Astrocyte of the spinal cord (primary cell): ENCODE measurements around the gene MRPL9.
"Not testable (repeated sequence)": the region's sequence is repeated elsewhere in the genome, so short reads cannot be mapped to it uniquely, and the experiment has no call there.

Source experiments
- DNase-seq: peaks from one replicate; pipeline ENCODE4 v3.0.0; 2011; ENCODE audit warnings: low read depth, low spot score
- H3K4me3 ChIP-seq: 2 replicates; pipeline ENCODE4 v1.5.1; 2011; ENCODE audit warnings: low read depth, mild to moderate bottlenecking, low read length, moderate library complexity
- CTCF ChIP-seq: IDR thresholded peaks from 2 replicates; pipeline ENCODE4 v1.5.1; 2012; ENCODE audit warnings: low read depth, mild to moderate bottlenecking, low read length, inconsistent platforms
- in situ Hi-C: cut with HindIII; loops from 2 replicates; pipeline ENCODE4 v1.10.0; 2017; ENCODE audit warnings: low sequenced_read_pairs

Gene MRPL9

DNA sequence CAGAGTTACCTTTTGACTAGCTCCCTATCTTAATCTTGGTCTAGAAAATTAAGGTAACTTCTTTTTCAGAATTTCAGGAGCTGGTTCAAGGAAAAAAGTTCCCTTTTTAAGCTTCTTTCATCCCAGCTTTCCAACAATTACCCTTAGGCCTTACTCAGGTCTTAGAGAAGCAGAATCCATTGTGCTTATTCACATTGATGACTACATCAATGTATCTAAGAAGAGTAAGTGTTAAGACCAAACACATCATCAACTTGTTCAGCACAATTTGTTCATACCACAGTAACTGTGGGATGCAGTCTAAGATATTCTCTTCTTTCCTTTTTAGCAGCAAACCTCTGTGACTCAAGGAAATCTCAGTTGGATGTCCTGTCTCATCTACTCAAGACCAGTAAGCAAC lies 4.1 kb downstream of the MRPL9 start:
- DNase-seq = no peak
- TF ChIP-seq CTCF = no peak
- in situ Hi-C loops = no loop called here
- no peak overlapping the region for H3K4me3 ChIP-seq

DNA sequence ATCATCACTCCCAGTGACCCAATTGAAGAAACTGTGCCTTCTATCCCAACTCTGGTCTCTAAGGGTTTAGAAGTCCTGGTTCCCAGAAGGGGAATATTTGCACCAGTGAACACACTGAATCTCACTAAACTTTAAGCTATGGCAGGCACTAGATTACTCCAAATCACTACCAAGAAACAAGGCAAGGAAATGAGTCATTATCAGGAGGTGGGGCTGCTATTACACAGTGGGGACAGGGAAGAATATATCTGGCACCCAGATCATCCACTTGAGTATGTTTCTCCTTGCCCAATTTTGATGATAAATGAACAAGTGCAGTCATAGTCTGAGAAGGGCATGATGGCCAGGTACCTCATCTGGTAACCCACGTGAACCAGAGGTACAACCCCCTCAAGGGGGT lies 7.0 kb downstream of the MRPL9 start:
- H3K4me3 ChIP-seq = no peak overlapping the region
- TF ChIP-seq CTCF = no peak
- in situ Hi-C loops = no loop called here
- DNase-seq = peak; percentile 3

DNA sequence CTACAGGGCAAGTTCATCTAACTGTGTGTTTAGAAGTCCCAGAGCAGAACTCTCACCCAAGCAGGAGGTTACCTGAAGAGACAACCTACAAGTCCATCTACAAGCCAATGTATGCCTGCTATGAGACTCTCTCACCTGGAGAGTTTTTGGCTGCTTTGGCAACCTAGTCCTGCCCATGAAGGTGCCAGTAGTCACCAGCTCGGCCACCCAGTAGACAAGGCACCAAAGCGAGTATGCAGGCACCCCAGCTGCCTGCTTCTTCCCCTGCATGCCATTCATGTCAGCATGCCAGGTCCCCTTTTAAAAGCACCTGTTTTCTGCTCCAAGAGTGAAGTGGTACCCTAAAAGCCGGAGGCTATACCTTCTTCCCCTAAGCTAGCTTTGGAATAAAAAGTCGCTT lies 21.8 kb downstream of the MRPL9 start:
- TF ChIP-seq CTCF = no peak
- in situ Hi-C loops = no loop called here
- no peak overlapping the region for H3K4me3 ChIP-seq
- no peak for DNase-seq

DNA sequence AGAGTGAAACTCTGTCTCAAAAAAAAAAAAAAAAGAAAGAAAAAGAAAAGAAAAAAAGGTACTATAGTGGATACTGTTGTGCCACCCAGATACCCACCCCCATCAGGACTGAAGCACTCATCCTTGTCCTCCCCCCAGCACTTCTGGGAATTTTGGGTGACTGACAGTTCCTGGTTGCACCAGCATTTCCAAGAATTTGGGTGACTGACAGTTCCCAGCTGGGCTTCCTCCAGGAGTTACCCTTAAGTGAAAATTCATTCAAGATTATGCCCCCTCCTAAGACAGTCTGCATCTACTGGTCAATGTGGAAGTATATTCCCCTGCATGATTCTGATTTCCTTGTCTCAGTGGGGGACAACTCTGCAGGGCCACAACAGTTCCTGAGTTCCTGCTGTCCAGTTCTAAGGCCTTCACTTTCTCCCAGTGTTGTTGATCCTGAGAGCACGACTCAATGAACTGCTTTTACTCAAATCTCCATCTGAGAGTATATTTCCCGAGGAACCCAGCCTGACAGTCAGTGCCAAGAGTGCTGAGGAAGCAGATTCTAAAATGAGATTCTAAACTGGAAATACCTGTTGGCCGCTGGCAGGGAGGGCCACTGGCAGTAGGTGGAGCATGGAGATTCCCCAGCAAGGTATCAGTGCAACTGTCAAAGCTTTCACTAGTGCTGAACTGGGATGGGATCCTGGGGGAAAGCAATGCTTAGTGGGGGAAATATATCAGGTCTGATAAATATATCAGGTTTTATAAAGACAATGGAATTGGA lies 23.5 kb downstream of the MRPL9 start:
- in situ Hi-C loops = no loop called here

GRCh38 chr1:151737479-151737878 lies 25.8 kb downstream of the MRPL9 start:
- in situ Hi-C loops = no loop called here
- no peak overlapping the region for H3K4me3 ChIP-seq
- no peak for TF ChIP-seq CTCF
- no peak for DNase-seq

More for the DNA sequence above, 23.5 kb downstream of the MRPL9 start:
- TF ChIP-seq CTCF = no peak
- DNase-seq = no peak
- no peak overlapping the region for H3K4me3 ChIP-seq

DNA sequence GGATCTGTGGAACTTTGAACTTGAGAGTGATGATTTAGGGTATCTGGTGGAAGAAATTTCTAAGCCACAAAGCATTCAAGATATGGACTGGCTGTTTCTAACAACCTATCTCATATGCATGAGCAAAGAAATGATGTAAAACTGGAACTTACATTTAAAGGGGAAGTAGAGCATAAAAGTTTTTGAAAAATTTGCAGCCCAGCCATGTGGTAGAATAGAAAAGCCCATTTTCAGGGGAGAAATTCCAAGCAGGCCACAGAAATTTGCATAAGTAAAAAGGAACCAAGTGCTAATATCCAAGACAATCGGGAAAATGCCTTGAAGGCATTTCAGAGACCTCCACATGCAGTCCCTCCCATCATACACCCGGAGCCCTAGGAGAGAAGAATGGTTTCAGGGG lies 26.3 kb downstream of the MRPL9 start:
- no peak overlapping the region for H3K4me3 ChIP-seq
- no peak for DNase-seq
- TF ChIP-seq CTCF = no peak
- in situ Hi-C loops = no loop called here

DNA sequence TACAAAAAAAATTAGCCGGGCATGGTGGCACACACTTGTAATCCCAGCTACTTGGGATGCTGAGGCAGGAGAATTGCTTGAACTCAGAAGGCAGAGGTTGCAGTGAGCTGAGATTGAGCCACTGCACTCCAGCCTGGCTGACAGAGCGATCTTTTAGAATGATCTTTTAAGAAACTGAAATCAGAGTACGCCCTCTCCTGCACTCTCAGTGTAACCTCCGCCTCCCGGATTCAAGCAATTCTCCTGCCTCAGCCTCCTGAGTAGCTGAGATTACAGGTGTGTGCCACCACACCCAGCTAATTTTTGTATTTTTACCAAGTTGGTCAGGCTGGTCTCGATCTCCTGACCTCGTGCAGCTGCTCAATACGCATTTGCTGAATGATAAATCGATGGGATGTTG lies 29.3 kb downstream of the MRPL9 start:
- DNase-seq, H3K4me3 ChIP-seq, in situ Hi-C loops: not testable (repeated sequence)
